H1 (cell line): ENCODE results near the gene CFB. TPM values are rescaled to one million over a fixed set of nuclear protein-coding genes. Genes with fewer than 3 reads are reported as not detected.

ENCODE experiments used
- CTCF ChIA-PET: fragments of 300-600 bp; sonication (Branson Sonifier 250); formaldehyde crosslinking; loops from one replicate; lab custom pipeline; 2021; ENCODE audit not compliant: partially characterized antibody; lab: Charles Lee
- POLR2A ChIA-PET: fragments of 300-600 bp; sonication (Branson Sonifier 250); formaldehyde crosslinking; loops from one replicate; lab custom pipeline; 2021; ENCODE audit warnings: inconsistent platforms; ENCODE audit not compliant: partially characterized antibody; lab: Charles Lee
- DNase-seq, 2 experiments: peaks; one replicate each; pipeline versions ENCODE4 v3.0.0 to v3.0.0-alpha.2; 2010 to 2022; ENCODE audit warnings: low spot score in 2 of 2, low read depth in 1 of 2, mixed read lengths in 1 of 2
- FAIRE-seq: peaks from 2 replicates; lab custom pipeline; 2011; peaks lifted over from hg19 to GRCh38; lab: Jason Lieb, UNC
- H2AFZ ChIP-seq: 2 replicates; pipeline ENCODE4 v1.8.1; 2012; ENCODE audit warnings: low read length, inconsistent platforms
- H2AK5ac ChIP-seq: 2 replicates; pipeline ENCODE4 v1.6.1; 2013; ENCODE audit warnings: low read depth, low read length
- H2BK120ac ChIP-seq: replicated peaks from 2 replicates; pipeline ENCODE3; 2013; ENCODE audit warnings: low read depth, low read length, inconsistent platforms
- H2BK12ac ChIP-seq: 2 replicates; pipeline ENCODE4 v1.6.1; 2013; ENCODE audit warnings: low read depth, low read length
- H2BK15ac ChIP-seq: 2 replicates; pipeline ENCODE4 v1.6.1; 2013; ENCODE audit warnings: low read length
- H2BK20ac ChIP-seq: 2 replicates; pipeline ENCODE4 v1.6.1; 2013; ENCODE audit warnings: low read length
- H2BK5ac ChIP-seq: 2 replicates; pipeline ENCODE4 v1.6.1; 2013; ENCODE audit warnings: low read depth, low read length
- H3K14ac ChIP-seq: 2 replicates; pipeline ENCODE4 v1.6.1; 2013; ENCODE audit warnings: inconsistent platforms; ENCODE audit not compliant: insufficient read length
- H3K18ac ChIP-seq: 2 replicates; pipeline ENCODE4 v1.6.1; 2013; ENCODE audit warnings: low read length; ENCODE audit errors: extremely low read depth
- H3K23ac ChIP-seq: 2 replicates; pipeline ENCODE4 v1.6.1; 2013; ENCODE audit warnings: inconsistent platforms; ENCODE audit not compliant: insufficient read length
- H3K23me2 ChIP-seq: 2 replicates; pipeline ENCODE4 v1.6.1; 2013; ENCODE audit warnings: low read depth, low read length
- H3K27ac ChIP-seq: 2 replicates; pipeline ENCODE4 v1.6.1; 2011; ENCODE audit warnings: low read depth, low read length, inconsistent platforms
- H3K27me3 ChIP-seq, 4 experiments: replicated peaks in 1 of 4; 1 replicate in 1 of 4; 2 replicates in 3 of 4; pipeline versions ENCODE4 v1.6.1 to v1.8.1; 2011 to 2013; ENCODE audit warnings: low read length in 3 of 4, mild to moderate bottlenecking in 3 of 4, inconsistent platforms in 2 of 4, mixed read lengths in 2 of 4, moderate library complexity in 1 of 4; ENCODE audit not compliant: control insufficient read depth in 3 of 4, insufficient read depth in 3 of 4; ENCODE audit errors: extremely low read depth in 1 of 4
- H3K36me3 ChIP-seq, 4 experiments: 2 replicates each; pipeline versions ENCODE4 v1.6.1 to v1.8.1; 2011 to 2013; ENCODE audit warnings: mild to moderate bottlenecking in 4 of 4, low read length in 3 of 4, moderate library complexity in 2 of 4, control low read depth in 1 of 4, inconsistent platforms in 1 of 4; ENCODE audit not compliant: insufficient read depth in 4 of 4, control insufficient read depth in 2 of 4
- H3K4ac ChIP-seq: replicated peaks from 2 replicates; pipeline ENCODE3; 2013; ENCODE audit warnings: low read length, low read depth, mixed read lengths, inconsistent platforms; ENCODE audit not compliant: insufficient read length
- H3K4me1 ChIP-seq, 4 experiments: replicated peaks in 1 of 4; 1 replicate in 1 of 4; 2 replicates in 3 of 4; pipeline versions ENCODE4 v1.6.1 to v1.8.1; 2011 to 2013; ENCODE audit warnings: low read length in 3 of 4, inconsistent platforms in 2 of 4, mixed read lengths in 1 of 4; ENCODE audit not compliant: insufficient read depth in 4 of 4, control insufficient read depth in 3 of 4
- H3K4me2 ChIP-seq, 2 experiments: 2 replicates each; pipeline versions ENCODE4 v1.6.1 to v1.8.1; 2011 to 2013; ENCODE audit warnings: low read depth in 2 of 2, low read length in 2 of 2, control low read depth in 1 of 2, inconsistent platforms in 1 of 2, mild to moderate bottlenecking in 1 of 2; ENCODE audit not compliant: insufficient read depth in 1 of 2
- H3K4me3 ChIP-seq, 4 experiments: fragments of 200-600, 300-600 bp in 1 of 4; sonication (generic), shearing (Covaris generic), sonication (Bioruptor Twin) in 1 of 4; 2 replicates each; pipeline versions ENCODE4 v1.5.1 to v1.8.1; 2011 to 2016; ENCODE audit warnings: low read length in 4 of 4, low read depth in 3 of 4, control low read depth in 2 of 4, inconsistent platforms in 2 of 4, mild to moderate bottlenecking in 2 of 4, mixed read lengths in 1 of 4, moderate library complexity in 1 of 4; ENCODE audit not compliant: insufficient read depth in 2 of 4; ENCODE audit errors: extremely low read depth in 1 of 4
- H3K56ac ChIP-seq: replicated peaks from 2 replicates; pipeline ENCODE3; 2013; ENCODE audit warnings: low read depth, mild to moderate bottlenecking, mixed read lengths, low read length, inconsistent platforms; ENCODE audit not compliant: insufficient read length
- H3K79me1 ChIP-seq: 2 replicates; pipeline ENCODE4 v1.6.1; 2013; ENCODE audit warnings: low read depth, low read length, control low read depth
- H3K79me2 ChIP-seq, 2 experiments: 2 replicates each; pipeline versions ENCODE4 v1.6.1 to v1.8.1; 2012 to 2013; ENCODE audit warnings: low read length in 2 of 2, mild to moderate bottlenecking in 2 of 2, inconsistent platforms in 1 of 2; ENCODE audit not compliant: insufficient read depth in 2 of 2, control insufficient read depth in 1 of 2
- H3K9ac ChIP-seq, 4 experiments: replicated peaks in 1 of 4; 1 replicate in 1 of 4; 2 replicates in 3 of 4; pipeline versions ENCODE4 v1.6.1 to v1.8.1; 2011 to 2013; ENCODE audit warnings: low read depth in 3 of 4, low read length in 3 of 4, control low read depth in 2 of 4, mild to moderate bottlenecking in 2 of 4, moderate library complexity in 2 of 4, inconsistent platforms in 1 of 4; ENCODE audit errors: extremely low read depth in 1 of 4
- H3K9me3 ChIP-seq, 2 experiments: 2 replicates each; pipeline versions ENCODE4 v1.6.1 to v1.8.1; 2012 to 2013; ENCODE audit warnings: mild to moderate bottlenecking in 2 of 2, moderate library complexity in 2 of 2, control low read depth in 1 of 2, inconsistent platforms in 1 of 2, low read depth in 1 of 2, low read length in 1 of 2, mixed read lengths in 1 of 2; ENCODE audit not compliant: insufficient read depth in 2 of 2
- H4K20me1 ChIP-seq, 2 experiments: replicated peaks in 1 of 2; 2 replicates each; pipeline versions ENCODE3 to v1.8.1; 2011 to 2013; ENCODE audit warnings: inconsistent platforms in 2 of 2, low read length in 2 of 2, mild to moderate bottlenecking in 1 of 2; ENCODE audit not compliant: insufficient read depth in 2 of 2, control insufficient read depth in 1 of 2
- H4K5ac ChIP-seq: 2 replicates; pipeline ENCODE4 v1.6.1; 2013; ENCODE audit warnings: low read length, low read depth, mixed read lengths, inconsistent platforms; ENCODE audit not compliant: insufficient read length
- H4K8ac ChIP-seq: 2 replicates; pipeline ENCODE4 v1.8.0; 2013; ENCODE audit warnings: mild to moderate bottlenecking, moderate library complexity, low read length, inconsistent platforms; ENCODE audit not compliant: insufficient read depth; ENCODE audit errors: extremely low read depth
- H4K91ac ChIP-seq: replicated peaks from 2 replicates; pipeline ENCODE3; 2013; ENCODE audit warnings: low read length, mixed read lengths, inconsistent platforms; ENCODE audit not compliant: insufficient read length
- ATF2 ChIP-seq: IDR thresholded peaks from 2 replicates; pipeline ENCODE4 v1.6.1; 2012; ENCODE audit warnings: low read length, inconsistent platforms
- EZH2 ChIP-seq: fragments of 200-600 bp; sonication (generic); IDR thresholded peaks from 2 replicates; pipeline ENCODE4 v1.7.1; 2012; ENCODE audit warnings: low read depth, mild to moderate bottlenecking, moderate library complexity, low read length, inconsistent platforms; ENCODE audit not compliant: severe bottlenecking
- JUN ChIP-seq: IDR thresholded peaks from 2 replicates; pipeline ENCODE4 v1.6.1; 2011; ENCODE audit warnings: low read depth, mild to moderate bottlenecking, improper control_type of control experiment, low read length
- POLR2A ChIP-seq, 2 experiments: IDR thresholded peaks; 1 replicate in 1 of 2; 2 replicates in 1 of 2; pipeline ENCODE4 v1.6.1; 2011; ENCODE audit warnings: low read depth in 2 of 2, low read length in 2 of 2, mild to moderate bottlenecking in 2 of 2; ENCODE audit errors: control extremely low read depth in 1 of 2
- SAP30 ChIP-seq: fragments of 300-600 bp; sonication (generic); IDR thresholded peaks from 2 replicates; pipeline ENCODE4 v1.7.1; 2012; ENCODE audit warnings: low read length, moderate library complexity, mild to moderate bottlenecking, inconsistent platforms; ENCODE audit not compliant: insufficient read depth, insufficient replicate concordance
- SIRT6 ChIP-seq: IDR thresholded peaks from one replicate; pipeline ENCODE4 v1.7.1; 2012; ENCODE audit warnings: low read length, inconsistent platforms
- SP4 ChIP-seq: IDR thresholded peaks from 2 replicates; pipeline ENCODE4 v1.6.1; 2012; ENCODE audit warnings: low read length, inconsistent platforms
- TAF1 ChIP-seq: IDR thresholded peaks from 2 replicates; pipeline ENCODE4 v1.6.1; 2011; ENCODE audit warnings: mild to moderate bottlenecking, low read depth, low read length
- USF2 ChIP-seq: IDR thresholded peaks from 2 replicates; pipeline ENCODE4 v1.6.1; 2011; ENCODE audit warnings: low read length, improper control_type of control experiment
- WGBS, 2 experiments: shearing (Covaris generic) in 1 of 2; methylation state at CpG; one replicate each; pipeline versions ENCODE4 v1.1.6 to v1.1.7; 2013 to 2015; ENCODE audit warnings: low lambda C conversion rate in 2 of 2, mixed read lengths in 2 of 2, inconsistent platforms in 1 of 2, low coverage in 1 of 2, missing lambda C conversion rate in 1 of 2; ENCODE audit not compliant: insufficient replicate concordance in 2 of 2, insufficient coverage in 1 of 2, insufficient read length in 1 of 2; ENCODE audit errors: extremely low coverage in 1 of 2, missing lambda C conversion rate in 1 of 2; 5-methylcytosine and 5-hydroxymethylcytosine counted together
- polyA plus RNA-seq, 7 experiments: library from polyadenylated mRNA; depleted of rRNA in 3 of 7; stranded (reverse) in 5 of 7; unstranded in 2 of 7; fragments of >200 nt in 5 of 7; fragments of 200-250 nt in 2 of 7; gene quantifications; 1 replicate in 5 of 7; 2 replicates in 1 of 7; 4 replicates in 1 of 7; pipeline versions ENCODE4 v1.2.1 to v1.2.3, GENCODE V29; 2011 to 2013; ENCODE audit warnings: missing spikeins in 2 of 7, mixed read lengths in 2 of 7
- total RNA-seq: library from RNA; stranded (reverse); fragmentation: NEBNext Ultra II Directional; extraction: Animal tissue kit (Norgen Biotek cat#: 25700); gene quantifications from 2 replicates; pipeline ENCODE4 v1.2.1, GENCODE V29; 2021

CFB gene
- total and polyA plus RNA-seq, 2 of the 8 experiments (the other 6 are each of a cell fraction or from before 2014, with no cell fraction given) = 0.09 TPM; not detected in 1

- Histone ChIP-seq H2AK5ac (no peak overlapping the region), H3K56ac (no peak overlapping the region), H3K14ac (no peak overlapping the region), H3K4me3 (no peak overlapping the region), H3K27ac (no peak overlapping the region), H2BK5ac (no peak overlapping the region), H3K23ac (no peak overlapping the region), H4K20me1 (peaks cover 0 to 3% of the 10 kb centered on the region in 2 experiments), H3K4me2 (no peak overlapping the region), H3K9ac (no peak overlapping the region), H2AFZ (no peak overlapping the region), H3K23me2 (peaks cover 7% of the 10 kb centered on the region; the same call in 1 of the 2 replicates), H2BK15ac (no peak overlapping the region), H2BK12ac (no peak overlapping the region), H3K9me3 (no peaks in the 10 kb centered on the region), H3K27me3 (no peaks in the 10 kb centered on the region), H2BK20ac (no peak overlapping the region), H3K79me1 (peaks cover 4% of the 10 kb centered on the region; the same call in 1 of the 2 replicates), H4K91ac (no peak overlapping the region), H3K79me2 (no peaks in the 10 kb centered on the region; a peak in 1 of 4 replicates), H3K36me3 (peaks cover 13 to 56% (median 44%) of the 10 kb centered on the region in 4 experiments), H2BK120ac (no peak overlapping the region), H4K8ac (no peak overlapping the region), H3K18ac (no peak overlapping the region), H3K4me1 (peaks cover 0 to 4% (median 3%) of the 10 kb centered on the region in 4 experiments; a peak in 2 of 7 replicates), H4K5ac (no peak overlapping the region), H3K4ac (no peak overlapping the region)
- WGBS, 2 experiments = 87% methylated on average over 10 of the region's 10 CpGs; no CpG with 5 or more reads in 1 of the 2 experiments
- FAIRE-seq (no peak), DNase-seq (no peak)
- POLR2A ChIA-PET = interaction anchor here (0.6 to 15.3 kb wide), 3 partner anchors 12 to 80 kb away, joined by 3 to 279 read pairs (median 3); partner anchors contain the start of genes NELFE and SKIC2
- CTCF ChIA-PET = interaction anchor here (1.2 to 10.2 kb wide), 4 partner anchors 15 to 83 kb away, joined by 3 to 84 read pairs (median 4); no protein-coding TSS in a partner anchor
- TF ChIP-seq SIRT6 (no peak), SP4 (no peak), EZH2 (no peak), USF2 (no peak), ATF2 (no peak), TAF1 (no peak), SAP30 (no peak), JUN (no peak), POLR2A (IDR thresholded peaks at IDR 0.05; ENCODE audit: control extremely low read depth in 1 of 2, low read depth in 2 of 2, low read length in 2 of 2) (no peak)
These were observed 21.4 kb downstream of the CFB start for GRCh38 chr6:31966997-31967925.
